HUDEP-2 (cell line): ENCODE measurements around the gene UGT1A3.
A peak's percentile ranks its signal among the peaks of the same experiment; 100 is the strongest.

ENCODE experiments used
- DNase-seq, 76 experiments: peaks; one replicate each; lab custom pipeline; 2025; ENCODE audit not compliant: unreplicated experiment in 76 of 76; lab: John Stamatoyannopoulos, UW

The UGT1A3 gene

DNA sequence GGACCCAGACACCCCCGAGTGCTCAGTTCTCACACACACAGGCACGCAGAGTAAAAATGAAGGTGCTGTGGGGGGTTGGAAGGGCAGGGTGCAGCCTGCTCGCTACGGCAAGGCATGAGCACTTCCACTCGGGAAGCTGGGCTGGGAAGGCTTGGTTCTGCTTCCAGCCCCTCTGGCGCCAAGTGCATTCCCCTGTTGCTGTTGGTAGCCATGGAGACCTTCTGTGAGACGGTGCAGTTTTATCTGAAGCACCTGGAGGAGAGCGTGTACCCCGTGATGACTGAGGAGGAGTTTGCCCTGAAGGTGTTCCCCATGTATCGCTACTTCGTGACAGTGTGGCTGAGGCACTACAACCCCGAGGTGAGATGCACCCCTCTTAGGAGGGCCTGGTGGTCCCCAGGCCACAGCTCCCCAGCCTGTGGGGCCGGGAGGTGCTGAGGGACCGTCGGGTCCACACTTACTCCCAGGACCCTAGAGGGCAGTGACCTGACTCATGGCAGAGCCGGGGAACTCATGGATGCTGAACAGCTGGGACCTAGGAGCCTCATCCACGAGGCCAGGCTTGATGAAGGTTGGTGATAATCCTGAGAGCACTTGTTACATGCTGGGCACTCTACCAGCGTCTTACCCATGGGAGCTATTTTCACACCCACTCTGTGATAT, 64.8 kb downstream of the UGT1A3 start:
- no peak for DNase-seq

DNA sequence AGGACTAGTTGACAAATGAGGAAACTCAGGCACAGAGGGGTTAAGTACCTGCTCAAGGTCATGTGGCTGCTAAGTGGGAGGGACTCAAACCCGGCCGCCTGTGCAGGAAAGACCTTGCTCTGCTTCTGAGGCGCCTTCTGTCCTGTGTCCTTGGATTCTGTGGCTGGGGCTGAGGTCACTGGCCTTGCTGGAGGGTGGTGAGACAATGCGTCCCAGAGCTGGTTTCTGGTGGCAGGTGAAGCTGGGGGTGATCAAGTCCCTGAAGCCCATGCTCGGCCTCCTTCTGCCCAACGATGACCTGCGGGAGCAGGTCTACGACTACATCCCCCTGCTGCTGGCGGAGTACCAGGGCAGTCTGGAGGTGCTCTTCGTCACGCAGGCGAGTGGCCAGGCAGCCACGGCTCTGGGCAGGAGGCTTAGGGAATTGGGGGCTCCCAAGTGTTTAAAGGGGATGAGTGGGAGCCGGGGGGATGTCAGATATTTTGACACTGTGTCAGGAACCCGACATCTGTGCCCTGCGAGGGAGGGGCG, 65.4 kb downstream of the UGT1A3 start:
- no peak for DNase-seq

DNA sequence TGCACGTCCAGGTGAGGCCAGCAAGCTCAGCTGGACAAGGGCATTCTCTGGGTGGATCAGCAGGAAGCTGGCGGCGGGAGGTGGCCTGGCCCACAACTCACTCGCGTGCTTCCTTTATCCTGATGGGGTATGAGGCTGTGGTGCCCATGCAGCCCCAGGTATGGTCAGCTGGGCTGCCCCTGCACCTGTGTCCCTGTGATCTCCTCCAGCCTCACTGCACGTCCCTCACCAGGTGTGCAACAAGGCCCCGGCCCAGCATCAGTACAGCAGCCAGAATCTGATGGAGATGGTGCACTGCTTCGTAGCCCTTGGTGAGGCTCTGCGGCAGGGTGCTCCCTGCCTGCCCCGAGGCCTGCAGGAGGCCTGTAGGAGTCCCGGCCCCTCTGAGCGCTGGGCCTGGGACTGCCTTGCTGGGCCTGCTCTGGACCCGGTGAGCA, 66.9 kb downstream of the UGT1A3 start:
- DNase-seq, result no peak

DNA sequence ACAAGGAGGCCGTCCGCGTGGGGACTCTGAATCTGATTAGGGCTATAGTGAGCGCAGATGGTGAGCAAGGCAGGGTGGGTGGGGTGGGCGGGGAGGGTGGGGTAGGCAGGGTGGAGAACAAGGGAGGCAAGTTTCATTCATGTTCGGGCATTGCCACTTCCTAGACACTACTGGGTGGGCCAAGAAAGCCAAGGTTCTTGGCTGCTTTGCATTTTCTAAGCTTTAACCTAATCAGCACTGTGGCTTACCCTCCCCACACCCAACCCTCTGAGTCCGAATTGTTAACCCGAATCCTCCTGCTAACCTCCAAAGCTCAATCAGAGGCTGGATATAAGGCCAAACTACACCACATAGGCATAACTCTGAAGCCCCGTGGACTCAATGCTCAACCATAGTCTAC, 67.4 kb downstream of the UGT1A3 start:
- peak in 3 of 76 experiments; percentile 0 to 23 (median 5) for DNase-seq

DNA sequence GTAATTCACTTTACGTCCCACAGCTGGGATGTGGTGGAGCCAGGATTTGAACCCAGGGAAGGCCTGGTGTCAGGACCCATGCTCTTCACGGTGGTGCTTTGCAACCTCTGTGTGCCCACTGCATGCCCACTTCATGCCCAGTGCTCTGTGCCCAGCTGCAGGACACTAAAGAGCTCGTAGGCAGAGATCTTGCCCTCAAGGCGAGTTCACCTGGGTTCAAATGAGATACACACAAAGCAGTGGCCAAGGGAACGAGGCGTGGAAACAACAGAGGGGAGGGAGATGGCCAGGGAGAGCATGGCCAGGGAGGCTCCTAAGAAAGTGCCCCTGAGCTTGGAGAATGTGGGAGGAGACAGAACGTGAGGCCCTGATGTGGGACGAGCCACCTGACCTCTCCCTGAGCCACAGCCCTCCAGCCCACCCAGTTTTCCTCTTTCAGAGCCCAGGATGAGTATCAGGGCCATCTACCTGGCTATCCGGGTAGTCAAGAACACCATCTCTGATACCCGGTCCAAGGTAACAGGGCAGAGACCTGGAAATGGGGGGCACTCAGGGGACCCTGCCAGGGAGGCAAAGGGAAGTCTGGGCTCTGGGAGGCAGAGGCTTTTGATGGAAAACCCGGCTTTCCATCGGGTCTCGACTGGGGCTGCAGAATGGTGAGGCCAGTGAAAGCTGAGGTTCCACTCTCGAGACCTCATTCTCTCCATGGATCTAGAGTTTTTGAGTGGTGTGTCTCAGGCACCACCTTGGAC, 69.7 kb downstream of the UGT1A3 start:
- DNase-seq, result no peak

DNA sequence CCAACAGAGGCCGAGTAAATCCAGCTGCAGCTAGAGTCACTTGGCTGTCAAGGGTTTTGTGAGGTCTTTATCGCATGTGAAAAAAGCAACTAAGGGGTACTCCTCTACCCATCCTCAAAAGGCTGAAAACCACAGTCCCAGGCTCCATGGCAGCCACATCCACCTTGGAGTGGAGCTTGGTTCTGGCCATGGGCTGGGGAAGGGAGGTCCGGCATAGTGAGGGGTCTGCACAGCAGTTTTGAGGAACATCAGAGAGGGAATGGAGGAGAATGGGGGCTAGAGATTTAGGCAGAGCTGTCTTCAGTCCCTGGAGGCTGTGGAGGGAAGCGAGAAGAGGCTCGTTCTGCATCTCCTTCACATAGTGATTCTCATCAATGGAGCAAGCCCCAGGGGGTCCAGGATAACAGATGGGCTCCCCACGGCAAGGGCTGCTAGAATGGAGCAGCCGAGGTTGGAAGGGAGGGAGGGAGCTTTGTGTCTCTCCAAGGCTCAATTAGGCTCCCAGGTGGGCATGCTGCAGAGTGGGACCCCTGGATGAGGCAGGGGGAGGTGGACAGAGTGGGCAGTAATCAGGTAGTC, 70.3 kb downstream of the UGT1A3 start:
- no peak for DNase-seq

DNA sequence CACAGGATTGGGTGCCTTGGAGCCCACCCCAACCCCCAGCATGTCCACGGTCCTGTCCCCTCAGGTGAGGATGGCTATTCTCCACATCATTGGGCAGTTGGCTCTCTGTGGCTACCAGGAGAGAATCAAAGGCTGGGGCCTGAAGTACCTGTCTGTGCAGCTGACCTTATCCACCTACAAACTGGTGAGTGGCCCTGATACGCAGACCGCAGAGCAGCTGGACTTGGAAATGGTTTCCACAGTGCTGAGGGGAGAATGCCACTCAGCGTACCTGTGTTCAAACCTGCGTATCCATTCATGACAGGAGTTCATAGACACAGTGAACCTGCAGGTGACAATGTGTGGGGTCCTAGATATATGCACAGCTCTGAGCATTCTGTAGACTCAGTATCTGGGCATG, 70.9 kb downstream of the UGT1A3 start:
- DNase-seq, result no peak

DNA sequence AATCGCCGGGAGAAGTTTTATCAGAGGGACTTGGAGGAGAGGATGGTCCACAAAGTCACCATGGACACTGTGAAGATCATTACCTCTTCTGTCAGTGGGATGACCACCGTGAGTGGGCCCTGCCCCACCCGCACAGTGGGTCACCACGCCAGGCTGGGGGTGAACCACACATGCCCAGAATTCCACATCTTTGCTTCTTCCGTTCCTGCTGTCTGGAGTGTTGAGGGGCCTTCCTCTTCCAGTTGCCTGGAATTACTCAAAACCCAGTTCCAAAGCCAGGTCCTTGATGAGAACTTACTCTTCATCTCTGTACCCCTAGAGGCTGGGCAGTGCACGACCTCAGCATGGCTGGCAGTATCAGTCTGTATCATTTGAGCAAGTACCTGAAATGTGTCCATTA, 71.4 kb downstream of the UGT1A3 start:
- DNase-seq, result no peak

DNA sequence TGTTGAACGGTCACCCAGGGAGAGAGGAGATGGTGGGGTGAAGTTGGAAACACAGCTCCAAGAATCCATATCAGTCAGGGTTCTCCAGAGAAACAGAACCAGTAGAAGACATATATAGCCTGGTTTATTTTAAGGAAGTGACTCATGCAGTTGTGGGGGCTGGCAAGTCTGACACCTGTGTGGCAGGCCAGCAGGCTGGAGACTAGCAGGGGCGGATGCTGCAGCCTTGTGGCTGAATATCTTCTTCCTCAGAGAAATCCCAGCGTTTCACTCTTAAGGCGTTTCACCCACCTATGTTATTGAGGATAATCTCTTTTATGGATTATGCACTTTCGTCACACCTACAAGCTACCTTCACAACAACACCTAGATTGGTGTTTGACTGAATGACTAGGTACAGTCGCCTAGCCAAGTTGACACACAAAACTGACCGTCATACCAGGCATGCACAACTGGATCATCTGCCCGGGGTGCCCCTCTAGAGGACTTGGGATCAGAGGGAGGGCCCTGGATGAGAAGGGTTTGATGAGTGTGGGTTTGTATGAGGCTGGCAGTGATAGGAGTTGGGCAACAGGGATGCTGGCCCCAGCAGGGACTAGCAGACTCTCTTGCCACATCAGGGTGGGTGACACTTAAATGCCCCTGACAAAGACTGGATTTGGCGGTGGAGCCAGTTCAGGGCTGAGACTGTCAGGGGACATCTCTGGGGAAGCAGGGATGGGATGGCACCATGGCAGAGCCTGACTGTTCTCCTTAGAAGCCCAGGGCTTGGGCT, 72.7 kb downstream of the UGT1A3 start:
- no peak for DNase-seq

DNA sequence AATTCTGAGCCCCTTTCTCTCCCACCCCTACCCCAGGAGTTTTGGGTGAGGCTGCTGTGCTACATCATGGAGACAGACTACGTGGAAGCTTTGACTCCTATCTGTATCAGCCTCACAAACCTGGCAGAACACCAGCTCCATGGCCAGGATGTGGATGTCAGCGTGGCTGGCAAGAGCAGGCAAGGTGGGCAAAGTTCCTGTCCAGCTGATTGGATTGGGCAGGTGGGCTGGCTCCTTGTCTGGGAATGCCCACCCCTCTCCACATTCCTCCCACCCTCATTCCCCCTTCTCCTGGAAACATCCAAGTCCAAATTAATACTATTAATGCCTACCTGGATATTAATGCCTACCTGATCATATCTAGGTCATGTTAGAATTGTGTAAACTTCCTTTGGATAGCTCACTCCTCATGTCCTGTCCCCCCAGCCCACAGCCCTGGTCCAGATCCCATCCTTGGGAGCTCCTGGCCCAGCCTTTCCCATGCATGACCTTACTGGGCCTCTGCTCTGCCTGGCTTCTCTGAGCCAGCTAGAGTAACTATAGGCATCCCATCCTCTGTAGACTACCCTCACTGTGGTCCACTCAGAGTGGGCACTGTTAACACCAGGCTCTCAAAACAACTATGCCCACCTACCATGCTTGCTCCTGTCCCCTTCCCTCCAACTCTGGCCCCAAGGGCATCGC, 73.4 kb downstream of the UGT1A3 start:
- DNase-seq, result no peak

DNA sequence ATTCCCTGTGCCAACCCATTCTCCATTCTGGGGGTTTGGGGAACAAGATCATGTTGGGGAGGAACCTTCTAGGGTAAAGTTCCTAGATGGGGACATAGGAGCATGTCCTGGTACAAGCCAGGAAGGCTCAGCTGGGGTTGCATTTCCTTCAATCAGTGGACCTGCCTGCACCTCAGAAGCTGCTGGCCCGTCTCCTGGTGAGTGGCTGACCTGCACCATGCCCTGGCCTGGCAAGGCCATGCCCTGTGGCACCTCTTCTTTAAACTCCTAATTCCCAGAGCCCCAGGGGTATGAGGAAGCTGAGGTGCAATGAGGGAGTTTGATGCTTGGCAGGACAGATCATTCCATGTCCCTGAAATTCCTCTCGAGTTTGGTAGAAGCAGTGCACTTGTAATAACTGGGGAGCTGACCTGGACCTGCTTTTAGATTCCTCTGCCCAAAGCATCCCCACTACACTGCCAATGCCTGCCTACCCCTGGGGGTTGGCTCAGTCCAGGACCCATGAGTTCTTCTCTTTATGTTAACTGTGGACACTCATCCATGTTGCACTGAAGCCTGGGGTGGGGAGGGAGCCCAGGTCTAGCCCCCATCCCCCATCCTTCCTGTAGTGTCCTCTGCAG, 74.6 kb downstream of the UGT1A3 start:
- no peak for DNase-seq

DNA sequence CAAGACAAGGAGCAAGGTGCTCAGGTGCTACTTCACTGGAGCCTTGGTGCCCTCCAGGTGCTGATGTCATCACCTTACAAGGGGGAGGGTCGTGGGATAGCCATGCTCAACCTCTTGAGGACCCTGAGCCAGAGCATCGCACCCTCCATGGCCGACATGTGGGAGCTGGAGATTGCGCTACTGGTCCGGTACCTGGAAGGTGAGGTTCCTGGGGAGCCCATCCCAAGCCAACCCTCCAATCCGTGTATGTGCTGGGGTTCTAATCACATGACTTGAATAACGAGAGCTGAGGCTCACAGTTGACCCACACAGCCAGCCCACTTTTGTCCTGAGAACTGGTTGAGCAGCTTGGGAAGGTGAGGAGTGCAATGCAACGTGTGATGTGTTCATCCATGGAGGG, 75.2 kb downstream of the UGT1A3 start:
- no peak for DNase-seq

DNA sequence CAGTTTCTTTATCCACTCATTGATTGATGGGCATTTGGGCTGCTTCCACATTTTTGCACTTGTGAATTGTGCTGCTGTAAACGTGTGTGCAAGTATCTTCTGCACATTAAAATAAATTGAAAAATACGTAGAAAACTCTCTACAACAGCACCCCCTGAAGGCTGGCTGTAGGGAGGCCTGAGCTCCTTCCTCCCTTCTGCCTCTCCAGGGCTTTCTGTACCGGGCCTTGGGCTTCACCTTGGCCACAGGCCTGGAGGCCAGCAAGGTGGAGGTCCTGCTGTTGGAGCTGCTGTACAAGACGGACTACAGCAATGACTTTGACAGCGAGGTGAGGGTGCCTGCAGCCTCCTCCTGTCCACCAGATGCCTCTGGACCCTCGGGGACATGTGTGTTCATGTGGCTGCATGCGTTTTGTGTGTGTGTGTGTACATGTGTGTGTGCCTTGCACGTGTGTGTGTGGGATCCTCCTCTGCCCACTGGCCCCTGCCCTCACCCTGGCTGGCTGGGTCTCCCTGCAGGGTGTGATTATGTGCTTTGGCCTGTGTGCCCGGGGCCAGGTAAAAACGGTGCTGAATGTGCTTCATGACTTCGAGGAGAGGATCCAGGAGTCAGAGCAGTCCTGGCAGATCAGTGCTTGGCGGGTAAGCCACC, 78.5 kb downstream of the UGT1A3 start:
- DNase-seq, result peak in 1 of 76 experiments; percentile 15

DNA sequence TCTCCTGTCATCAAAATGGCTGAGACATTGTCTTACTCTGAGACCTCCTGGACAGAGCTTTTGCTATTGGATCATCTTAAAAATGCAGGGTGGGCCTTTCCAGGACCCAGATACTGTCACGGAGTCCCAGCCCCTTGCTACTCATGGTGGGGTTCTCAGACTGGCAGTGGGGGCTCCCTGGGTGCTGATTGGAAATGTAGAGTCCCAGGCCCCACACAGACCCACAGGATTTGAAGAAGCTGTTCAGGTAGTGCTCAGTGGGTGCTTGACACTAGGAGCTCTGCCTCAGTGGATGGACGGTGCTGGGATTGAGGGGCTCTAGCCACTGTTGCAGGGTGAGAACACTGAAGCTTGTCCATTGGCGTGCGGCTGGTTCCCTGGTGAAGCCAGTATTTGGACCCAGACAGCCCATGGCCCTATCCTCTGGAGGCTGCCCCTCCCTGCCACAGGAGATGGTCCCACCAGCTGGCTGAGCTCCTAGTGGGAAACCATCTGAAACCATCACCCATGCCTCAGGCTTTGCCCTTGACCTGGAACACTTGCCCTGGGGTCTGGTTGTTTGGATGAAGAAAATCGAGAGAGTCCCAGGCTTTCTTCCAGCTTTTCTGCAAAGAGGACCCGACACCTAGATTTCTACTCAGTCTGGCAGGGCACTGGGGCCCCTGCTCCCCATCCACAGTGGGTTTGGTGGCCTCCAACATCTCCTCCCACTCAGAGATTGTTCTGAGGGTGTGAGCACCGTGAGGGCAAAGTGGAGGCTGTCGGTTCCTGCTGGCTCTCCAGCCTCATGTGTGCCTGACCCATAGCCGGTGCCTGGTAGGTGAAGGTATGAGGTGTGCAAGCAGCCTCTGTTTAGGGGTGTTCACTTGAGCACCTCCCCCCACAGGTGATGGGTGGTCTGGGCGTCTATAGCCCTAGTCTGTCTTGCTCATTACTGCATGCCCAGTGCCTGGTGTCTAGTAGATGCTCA, 79.4 kb downstream of the UGT1A3 start:
- no peak for DNase-seq

DNA sequence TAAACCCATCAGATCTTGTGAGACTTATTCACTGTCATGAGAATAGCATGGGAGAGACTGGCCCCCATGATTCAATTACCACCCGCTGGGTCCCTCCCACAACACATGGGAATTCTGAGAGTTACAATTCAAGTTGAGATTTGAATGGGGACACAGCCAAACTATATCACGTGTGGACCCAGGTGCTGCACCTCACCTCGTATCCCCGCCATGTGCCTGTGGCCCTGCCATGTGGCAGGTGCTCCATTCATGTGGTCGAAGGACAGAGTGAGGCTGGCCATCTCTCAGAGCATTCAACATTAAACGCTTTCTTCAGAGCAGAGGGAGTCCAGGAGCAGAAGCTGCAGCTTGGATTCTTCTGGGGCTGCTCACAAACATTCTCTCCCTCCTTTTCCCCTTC, 81.5 kb downstream of the UGT1A3 start:
- no peak for DNase-seq

DNA sequence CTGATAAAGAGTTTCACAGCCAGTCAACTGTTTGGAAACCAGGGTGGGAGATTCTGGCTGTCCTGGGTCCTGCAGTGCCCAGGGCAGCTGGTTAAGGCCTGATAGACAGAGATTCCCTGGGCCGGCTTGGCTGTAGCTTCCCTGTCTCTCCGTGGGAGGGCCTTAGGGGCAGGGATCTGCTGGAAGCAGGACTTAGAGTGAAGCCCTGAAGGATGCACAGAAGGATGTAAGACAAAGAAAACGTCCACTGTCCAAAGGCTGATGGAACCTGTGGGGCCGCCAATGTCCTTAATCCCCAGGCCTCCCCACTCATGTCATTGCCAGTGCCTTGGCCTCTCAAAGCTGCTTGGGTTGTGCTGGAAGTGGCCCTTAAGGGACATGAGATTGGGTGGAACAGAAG, 82.2 kb downstream of the UGT1A3 start:
- no peak for DNase-seq

DNA sequence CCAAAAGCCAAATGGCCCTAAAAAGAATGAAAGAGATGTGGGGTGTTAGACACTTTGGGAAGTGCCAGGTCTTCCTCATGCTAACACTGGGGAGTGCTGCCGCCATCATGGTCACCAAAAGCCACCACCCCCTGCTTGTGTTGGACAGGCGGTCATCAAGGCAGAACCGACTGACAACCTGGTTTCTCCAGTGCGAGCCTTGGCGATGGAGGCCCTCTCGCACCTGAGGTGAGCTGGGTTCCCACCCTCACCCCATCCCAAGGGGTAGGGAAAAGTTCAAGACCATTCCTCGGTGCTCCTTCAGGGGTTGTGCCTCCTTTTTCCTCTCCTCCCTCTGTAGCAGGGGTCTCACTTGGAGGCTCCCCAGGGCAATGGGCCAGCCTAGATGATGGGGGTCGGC, 82.9 kb downstream of the UGT1A3 start:
- DNase-seq, result no peak

DNA sequence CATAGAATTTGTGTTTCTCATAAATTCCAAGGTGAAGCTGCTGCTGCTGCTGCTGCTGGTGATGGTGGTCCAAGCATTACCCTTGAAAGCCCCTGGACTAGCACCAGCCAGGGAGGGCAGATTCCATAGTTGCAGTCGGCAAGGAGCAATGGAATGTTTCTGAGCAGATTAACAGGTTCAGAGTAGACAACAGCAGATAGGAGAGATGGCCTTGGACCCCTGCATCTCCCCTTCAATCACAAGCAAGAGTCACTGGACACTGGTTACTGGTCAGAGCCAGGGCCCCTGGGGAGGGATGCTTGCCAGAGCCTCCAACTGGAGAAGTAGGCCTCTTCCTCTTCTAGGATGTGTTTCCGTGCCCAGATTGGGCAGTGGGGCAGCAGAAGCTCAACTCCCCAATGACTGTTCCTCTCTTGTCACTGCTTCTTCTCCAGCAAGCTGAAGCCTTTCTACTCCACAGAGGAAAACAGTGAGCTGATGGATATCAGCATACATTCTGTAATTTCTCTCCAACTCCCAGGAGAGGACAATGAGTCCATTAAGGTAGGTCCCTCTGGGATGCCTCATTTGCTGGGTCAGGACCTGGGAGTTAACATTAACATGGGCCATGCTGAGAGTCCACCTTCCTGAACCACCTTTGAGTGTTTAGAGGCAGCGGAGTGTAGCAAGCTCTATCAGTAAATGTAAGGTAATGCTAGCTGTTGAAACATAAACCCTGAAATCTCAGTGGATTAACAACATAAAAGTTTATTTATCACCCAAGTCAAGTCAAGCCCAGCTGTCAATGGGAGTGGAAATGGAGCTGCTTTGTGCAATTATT, 84.6 kb downstream of the UGT1A3 start:
- DNase-seq, result no peak
